Astrocyte of the hippocampus (primary cell): Measurements from ENCODE around the gene MACROD2.
A peak's percentile ranks its signal among the peaks of the same experiment; 100 is the strongest.

Experiments
- DNase-seq: peaks from one replicate; pipeline ENCODE4 v3.0.0; 2011; ENCODE audit warnings: low read depth, low spot score

MACROD2 gene

DNA sequence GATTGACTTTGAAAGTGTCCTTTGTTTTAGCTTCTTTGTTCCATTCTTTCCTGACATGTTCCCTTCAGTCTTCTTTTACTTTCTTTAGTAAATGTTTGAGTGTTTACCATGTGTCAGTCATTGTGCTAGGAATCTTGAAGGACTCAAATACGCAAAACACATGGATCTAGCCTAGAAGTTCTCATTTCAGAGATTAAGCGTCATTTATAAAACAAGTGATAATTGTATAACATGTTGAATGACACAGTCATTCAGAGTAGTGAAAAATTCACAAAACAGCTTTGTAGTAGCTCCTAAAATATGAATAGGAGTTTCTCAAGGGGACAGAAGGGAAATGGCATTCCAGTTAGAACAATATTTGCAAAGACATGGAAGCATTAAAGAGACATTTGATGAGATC lies 66.9 kb downstream of the MACROD2 start:
- DNase-seq: no peak

DNA sequence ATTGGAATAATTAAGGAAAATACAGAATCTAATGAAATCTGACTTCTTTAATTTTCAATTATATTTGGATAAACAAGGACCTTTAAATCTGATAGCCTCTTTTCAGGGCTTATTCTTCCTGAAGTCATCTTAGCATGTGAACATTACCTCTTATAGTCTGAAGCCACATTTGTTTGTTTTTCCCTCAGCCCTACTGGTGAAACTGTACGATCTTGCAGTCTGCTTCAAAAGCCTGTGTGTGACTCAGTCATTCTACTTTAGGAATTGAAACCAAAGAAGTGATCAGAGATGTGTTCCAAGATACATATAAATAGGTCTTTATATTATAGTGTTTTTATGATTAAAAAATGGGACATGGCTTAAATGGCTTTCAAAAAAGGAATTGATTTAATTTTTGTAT lies 67.5 kb downstream of the MACROD2 start:
- DNase-seq: peak; percentile 52

DNA sequence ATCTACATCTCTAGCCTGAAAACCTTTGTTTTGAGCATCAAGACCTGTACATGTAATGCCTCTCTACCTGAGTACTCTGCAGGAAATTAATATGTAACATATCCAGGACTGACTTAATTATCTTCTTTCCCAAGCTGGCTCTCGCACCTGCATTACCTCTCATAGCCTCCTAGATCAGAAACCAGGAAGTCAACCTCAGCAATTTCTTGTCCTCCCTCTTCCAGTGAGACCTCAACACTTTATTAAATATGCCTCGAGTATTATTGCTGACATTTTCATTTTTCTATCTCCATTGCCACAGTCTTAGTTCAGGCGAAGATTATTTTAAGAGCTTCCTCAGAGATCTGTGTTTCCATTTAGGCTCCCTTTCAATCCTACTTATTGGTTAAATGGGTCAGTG lies 69.0 kb downstream of the MACROD2 start:
- no peak for DNase-seq

- DNase-seq: no peak
Measured at GRCh38 chr20:14064921-14065320, 69.6 kb downstream of the MACROD2 start.

- no peak for DNase-seq
Measured at GRCh38 chr20:14065774-14066173, 70.5 kb downstream of the MACROD2 start.

DNA sequence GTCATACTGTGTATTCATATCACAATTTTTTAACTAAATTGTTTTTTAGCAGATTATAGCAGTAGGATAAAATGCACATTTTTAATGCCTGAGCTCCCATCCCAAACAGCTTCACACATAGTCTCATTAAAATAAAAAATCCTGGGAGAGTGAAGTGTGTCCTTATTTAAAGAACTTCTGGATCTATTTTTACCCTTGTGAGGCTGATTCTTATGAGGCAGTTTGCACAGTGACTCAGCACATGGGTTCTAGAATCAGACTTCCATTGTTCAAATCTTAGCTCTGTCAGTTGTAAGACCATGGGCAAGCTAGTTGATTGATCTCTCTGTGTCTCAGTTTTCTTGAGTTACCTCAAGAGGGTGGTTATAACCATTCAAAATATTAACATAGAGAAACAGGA lies 72.3 kb downstream of the MACROD2 start:
- DNase-seq: peak; percentile 2

GRCh38 chr20:14069796-14070195 lies 74.5 kb downstream of the MACROD2 start:
- DNase-seq: peak; percentile 51

DNA sequence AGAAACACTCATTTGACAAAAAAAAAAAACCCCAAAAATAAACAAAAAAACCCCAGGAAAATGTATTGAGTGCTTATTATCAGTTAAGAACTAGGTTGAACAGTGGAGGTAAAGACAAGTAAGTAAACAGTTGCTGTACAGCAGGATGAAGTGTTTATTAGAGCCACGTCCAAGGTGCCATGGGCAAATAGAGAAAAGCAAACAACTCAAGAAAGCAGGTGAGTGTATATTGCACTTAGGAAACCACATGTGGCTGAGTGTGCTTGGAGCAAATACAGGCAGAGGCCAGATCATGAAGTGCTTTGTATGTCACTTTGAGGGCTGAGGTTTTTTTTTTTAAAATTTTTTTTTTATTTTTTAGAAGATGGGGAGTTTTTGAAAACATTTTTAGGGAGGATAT lies 98.3 kb downstream of the MACROD2 start:
- no peak for DNase-seq

- DNase-seq: no peak
Measured at GRCh38 chr20:14098261-14098660, 102.9 kb downstream of the MACROD2 start.

DNA sequence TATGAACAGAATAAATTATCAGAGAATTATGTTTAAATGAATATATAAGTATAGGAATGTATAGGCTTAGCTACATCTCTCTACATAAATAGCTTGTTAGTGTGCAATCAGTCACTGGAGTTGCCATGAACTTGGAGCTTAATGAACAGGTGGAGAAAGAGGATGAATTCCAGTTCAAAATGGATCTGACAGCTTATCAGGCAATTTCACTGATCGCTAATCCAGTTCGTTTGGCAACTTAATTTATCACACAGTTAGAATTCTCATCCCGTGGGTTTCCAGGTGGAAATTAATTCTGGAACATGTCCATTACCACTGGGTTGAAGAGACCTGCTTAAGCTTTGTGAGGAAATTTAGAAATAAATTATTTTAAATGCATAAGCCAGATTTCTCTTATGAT lies 118.1 kb downstream of the MACROD2 start:
- no peak for DNase-seq

DNA sequence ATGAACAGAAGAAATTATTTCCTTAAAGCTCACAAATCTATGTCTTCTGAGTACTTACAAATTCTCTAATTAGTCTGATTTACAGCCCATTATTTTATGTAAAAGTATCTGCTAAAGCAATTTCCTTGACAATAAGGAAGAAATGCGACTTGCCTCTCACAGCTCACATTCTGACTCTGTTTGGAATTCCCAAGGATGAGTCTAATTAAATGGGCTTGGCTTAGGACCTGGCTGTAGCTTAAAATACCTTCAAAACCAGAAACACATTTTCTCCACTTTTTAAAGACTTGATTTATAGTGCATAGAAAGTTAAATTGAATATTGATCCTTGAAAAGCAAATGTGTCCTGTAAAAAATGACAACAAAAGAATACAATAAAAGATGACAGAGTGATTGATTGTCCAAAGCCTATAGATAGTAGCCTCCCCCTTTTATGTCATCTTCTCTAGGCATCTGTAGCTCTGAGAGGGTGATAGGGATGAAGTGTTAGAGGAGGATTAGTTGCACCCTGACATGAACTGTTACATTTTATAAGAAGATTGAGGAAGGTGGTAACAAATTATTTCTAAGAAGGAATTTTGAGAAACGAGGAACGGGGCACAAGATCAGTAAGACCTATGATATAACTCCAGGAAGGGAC lies 118.9 kb downstream of the MACROD2 start:
- no peak for DNase-seq

- no peak for DNase-seq
Measured at GRCh38 chr20:14116037-14116436, 120.7 kb downstream of the MACROD2 start.

GRCh38 chr20:14117768-14118167 lies 122.5 kb downstream of the MACROD2 start:
- DNase-seq: no peak

DNA sequence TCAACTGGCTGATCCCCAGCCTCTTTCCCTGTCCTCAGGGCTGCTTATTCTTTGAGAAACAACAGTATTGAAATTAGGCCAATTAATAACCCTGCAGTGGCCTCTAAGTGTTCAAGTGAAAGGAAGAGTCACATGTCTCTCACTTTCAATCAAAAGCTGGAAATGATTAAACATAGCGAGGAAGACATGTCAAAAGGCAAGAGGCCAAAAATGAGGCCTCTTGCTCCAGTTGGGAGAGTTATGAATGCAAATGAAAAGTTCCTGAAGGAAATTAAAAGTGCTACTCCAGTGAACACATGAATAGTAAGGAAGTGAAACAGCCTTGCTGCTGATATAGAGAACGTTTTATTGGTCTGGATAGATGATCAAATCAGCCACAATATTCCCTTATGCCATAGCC lies 131.5 kb downstream of the MACROD2 start:
- no peak for DNase-seq

- DNase-seq: no peak
Measured at GRCh38 chr20:14127514-14128223, 132.4 kb downstream of the MACROD2 start.

DNA sequence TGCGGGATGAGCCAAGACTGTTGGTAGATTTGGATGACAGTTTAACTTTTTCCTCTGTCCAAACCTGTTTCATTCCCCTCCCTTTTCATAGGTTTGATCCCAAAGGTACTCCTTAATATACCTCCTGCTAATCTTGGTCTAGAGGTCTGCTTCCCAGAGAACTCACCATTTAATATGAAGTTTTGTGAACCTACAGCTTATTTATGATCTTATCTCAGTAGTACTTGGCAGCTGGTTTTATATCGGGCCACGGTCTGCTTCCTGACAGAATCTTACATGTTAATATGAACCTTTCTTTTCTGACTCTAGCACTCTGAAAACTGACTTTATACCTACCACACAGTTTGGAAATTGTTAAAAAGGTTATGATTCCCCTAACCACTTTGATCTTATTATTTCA lies 138.7 kb downstream of the MACROD2 start:
- no peak for DNase-seq

DNA sequence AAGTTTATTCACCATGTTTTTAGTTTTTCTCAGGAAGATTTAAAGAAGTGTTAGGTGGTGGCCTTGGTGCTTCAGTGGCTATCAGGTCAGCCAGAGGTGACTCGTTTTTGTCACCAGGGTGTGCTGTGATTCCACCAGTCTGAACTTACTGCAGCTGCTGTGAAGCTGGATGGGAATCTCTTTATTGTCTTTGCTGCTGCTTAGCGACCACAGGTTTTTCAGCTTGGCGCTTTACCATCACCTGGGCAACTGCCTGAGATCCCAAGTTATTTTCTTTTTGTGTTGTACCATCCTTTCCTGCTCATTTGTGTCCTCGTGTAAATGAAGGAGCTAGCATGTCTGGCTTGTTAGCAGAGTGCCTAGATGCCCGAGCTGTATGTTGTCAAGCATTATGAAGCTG lies 146.9 kb downstream of the MACROD2 start:
- DNase-seq: peak; percentile 78

DNA sequence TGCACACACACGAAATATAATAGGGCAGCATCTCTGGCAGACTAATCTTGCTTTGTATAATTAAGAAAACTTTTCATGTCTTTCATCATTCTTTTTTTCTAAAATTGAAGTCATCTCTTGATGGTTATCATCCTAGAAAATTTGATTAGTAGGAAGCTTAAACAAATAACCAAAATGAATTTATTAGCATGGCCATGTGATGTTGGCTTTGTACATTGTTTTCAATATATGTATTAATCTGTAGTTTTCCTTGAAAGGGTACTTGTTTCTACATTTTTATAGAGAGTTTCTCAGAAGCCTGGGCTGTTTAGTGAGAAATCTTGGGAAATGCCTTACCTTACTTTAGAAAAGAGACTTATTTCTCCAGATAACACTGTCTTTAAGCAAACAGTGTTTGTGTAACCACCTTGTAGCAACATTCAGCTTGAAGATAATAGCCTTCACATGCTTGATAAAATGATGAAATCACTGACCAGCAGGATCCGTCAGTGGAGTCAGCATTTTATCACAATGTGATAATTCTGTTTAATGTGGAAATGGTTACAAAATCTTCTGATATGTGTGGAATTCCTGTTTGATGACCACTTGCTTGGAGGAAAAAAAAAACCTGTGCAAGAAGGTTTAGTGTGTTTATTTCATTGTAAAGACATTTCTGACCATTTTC lies 147.8 kb downstream of the MACROD2 start:
- DNase-seq: peak; percentile 59

- peak; percentile 41 for DNase-seq
Measured at GRCh38 chr20:14148042-14148441, 152.7 kb downstream of the MACROD2 start.

DNA sequence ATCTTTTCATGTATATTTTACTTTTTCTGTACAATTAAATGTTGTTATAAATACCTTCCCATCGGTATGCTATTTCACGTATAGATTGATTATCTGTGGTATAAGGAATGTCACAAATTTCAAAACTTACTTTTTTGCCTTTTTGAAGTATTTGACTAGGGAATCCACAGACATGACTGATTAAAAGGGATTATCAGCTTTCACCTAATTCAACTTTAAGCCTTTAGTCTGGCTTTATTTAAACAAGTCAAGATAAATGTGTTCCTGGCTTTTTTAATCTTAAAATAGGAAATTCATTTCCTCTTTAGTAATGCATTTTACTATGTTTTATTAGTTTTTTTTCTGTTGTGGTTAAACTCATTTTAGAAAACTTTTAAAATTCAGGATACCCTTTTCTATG lies 160.0 kb downstream of the MACROD2 start:
- DNase-seq: no peak

DNA sequence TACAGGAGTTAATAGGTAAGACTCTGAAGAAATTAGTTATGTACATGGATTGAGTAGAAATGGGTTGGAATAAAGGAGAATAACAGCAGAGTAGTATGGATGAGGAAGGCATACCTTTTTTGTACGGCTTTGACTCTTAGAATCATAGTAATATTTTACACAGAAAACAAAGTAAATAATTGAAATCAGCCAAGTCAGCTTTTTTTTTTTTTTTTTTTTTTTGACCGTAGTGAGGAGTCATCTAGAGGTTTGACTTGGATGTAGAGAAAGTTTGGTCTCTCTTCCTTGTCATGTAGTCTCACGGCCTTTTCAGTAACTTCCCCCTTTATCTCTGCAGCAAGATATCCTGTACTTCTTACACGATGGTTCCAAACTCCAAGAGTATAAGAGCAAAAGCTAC lies 183.2 kb downstream of the MACROD2 start:
- no peak for DNase-seq

- no peak for DNase-seq
Measured at GRCh38 chr20:14178952-14179351, 183.6 kb downstream of the MACROD2 start.

DNA sequence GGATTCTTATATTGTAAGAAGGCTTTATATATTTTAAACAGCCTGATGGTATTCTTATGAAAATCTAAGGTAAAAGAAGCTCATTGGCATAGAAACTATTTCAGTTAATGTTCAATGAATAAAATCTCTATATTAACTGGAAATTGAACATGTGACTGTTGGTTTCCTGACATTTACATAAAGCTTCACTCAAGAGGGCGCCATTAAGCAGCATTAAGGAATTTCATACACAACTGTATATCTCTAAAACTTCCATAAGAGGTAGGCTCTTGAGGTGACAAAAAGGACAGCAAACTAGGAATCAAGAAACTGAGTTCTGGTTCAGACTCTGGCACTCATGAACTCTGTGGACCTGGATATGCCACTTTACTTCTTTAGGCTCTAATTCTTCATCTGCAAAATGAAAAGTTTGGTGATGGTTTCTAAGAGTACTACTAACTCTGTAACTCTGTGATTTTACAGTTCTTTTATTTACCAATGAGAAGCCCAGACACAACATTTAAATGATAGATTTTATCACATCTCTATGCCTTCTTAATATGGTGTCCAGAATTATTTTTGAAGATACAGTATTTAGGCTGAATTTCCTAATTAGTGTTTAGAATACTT lies 194.6 kb downstream of the MACROD2 start:
- peak; percentile 57 for DNase-seq
